ENCODE results near the gene CEP57L1.
A peak's percentile ranks its signal among the peaks of the same experiment; 100 is the strongest.
"Not testable (repeated sequence)": the region's sequence is repeated elsewhere in the genome, so short reads cannot be mapped to it uniquely, and the experiment has no call there.

Gene CEP57L1

DNA sequence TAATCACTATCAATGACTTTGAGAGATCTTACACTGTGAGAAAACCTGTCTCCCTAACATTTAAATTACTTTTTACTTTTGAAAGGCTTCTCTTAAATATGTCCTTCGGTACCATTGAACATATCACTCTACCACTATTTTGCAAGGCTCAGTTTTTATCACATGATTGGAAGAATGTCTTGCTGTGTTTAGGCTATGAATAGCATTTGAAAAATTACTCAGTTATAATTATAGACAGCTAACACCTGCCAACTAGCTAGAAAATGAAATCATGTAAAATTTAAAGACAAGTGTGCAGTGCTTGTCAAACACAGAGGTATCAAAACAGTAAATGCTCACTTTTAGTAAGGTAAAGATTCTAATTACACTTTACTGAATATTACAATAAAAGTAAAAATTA, 11.7 kb upstream of the CEP57L1 start:
- TF ChIP-seq ZNF274 (IDR thresholded peaks at IDR 0.05; ENCODE audit: low read depth, low read length) (no peak), YY1 (IDR thresholded peaks at IDR 0.05; ENCODE audit: insufficient read depth, insufficient read length) (no peak), SUZ12 (IDR thresholded peaks at IDR 0.05; ENCODE audit: extremely low read depth, insufficient read depth, insufficient read length) (no peak)
- H3K9me3 ChIP-seq (ENCODE audit: insufficient read depth, low read length), result no peaks in the 10 kb centered on the region
- H3K4me3 ChIP-seq (ENCODE audit: insufficient read length, low read depth), result no peak overlapping the region
- no peak for DNase-seq (ENCODE audit: low read depth, low spot score)
- H3K27me3 ChIP-seq (ENCODE audit: insufficient read depth, insufficient read length), result no peaks in the 10 kb centered on the region
- H3K9ac ChIP-seq (ENCODE audit: insufficient read length, low read depth), result no peak overlapping the region
- H3K4me1 ChIP-seq (ENCODE audit: insufficient read depth, insufficient read length), result no peaks in the 10 kb centered on the region
- no peaks in the 10 kb centered on the region for H3K36me3 ChIP-seq (ENCODE audit: insufficient read depth, insufficient read length, low read length)

DNA sequence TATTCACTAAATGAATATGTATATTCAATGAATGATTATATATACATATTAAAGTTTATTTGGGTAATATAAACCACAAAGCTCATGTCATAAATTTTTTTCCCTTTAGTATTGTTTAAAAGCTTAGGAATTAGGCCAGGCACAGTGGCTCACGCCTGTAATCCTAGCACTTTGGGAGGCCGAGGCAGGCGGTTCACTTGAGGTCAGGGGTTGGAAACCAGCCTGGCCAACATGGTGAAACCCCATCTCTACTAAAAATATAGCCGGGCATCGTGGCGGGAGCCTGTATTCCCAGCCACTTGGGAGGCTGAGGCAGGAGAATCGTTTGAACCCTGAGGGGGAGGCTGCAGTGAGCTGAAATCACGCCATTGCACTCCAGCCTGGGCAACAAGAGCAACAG, 11.2 kb upstream of the CEP57L1 start:
- not testable (repeated sequence) for H3K27me3 ChIP-seq (ENCODE audit: insufficient read depth, insufficient read length); H3K4me3 ChIP-seq (ENCODE audit: insufficient read length, low read depth); DNase-seq (ENCODE audit: low read depth, low spot score); H3K4me1 ChIP-seq (ENCODE audit: insufficient read depth, insufficient read length); H3K9me3 ChIP-seq (ENCODE audit: insufficient read depth, low read length); H3K9ac ChIP-seq (ENCODE audit: insufficient read length, low read depth); H3K36me3 ChIP-seq (ENCODE audit: insufficient read depth, insufficient read length, low read length)

DNA sequence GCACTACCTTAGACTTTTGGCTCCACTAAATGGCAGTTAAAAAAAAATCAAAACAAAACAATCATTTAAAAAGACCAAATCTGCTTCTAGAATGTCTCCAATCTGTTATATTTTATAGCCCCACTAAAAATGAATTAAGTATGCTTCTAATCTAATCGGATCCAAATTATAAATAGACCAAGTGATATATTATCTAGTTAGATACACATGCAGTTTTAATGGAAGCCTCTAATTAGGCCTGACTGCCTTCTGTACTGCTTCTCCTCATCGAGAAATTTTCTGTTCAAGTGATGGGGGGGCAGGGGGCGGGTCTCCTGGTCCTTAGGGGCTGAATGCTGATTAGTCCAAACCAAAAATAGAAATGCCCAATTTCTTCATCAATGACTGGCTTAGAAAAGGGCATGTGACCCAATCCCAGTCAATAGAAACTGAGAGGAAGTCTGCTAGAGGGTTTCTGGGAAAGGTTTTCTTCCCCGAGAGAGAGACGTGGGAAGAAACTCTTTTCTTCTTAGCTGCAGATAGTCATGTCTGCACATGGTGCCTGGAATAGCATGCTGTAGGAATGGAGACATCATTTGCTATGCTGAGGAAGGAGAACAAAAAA, 7.5 kb upstream of the CEP57L1 start:
- no peaks in the 10 kb centered on the region for H3K27me3 ChIP-seq (ENCODE audit: insufficient read depth, insufficient read length)
- TF ChIP-seq ZNF274 (IDR thresholded peaks at IDR 0.05; ENCODE audit: low read depth, low read length) (no peak), SUZ12 (IDR thresholded peaks at IDR 0.05; ENCODE audit: extremely low read depth, insufficient read depth, insufficient read length) (no peak), YY1 (IDR thresholded peaks at IDR 0.05; ENCODE audit: insufficient read depth, insufficient read length) (no peak)
- H3K9me3 ChIP-seq (ENCODE audit: insufficient read depth, low read length), result no peaks in the 10 kb centered on the region
- H3K9ac ChIP-seq (ENCODE audit: insufficient read length, low read depth), result no peak overlapping the region
- no peak for DNase-seq (ENCODE audit: low read depth, low spot score)
- H3K36me3 ChIP-seq (ENCODE audit: insufficient read depth, insufficient read length, low read length), result no peaks in the 10 kb centered on the region
- no peak overlapping the region for H3K4me3 ChIP-seq (ENCODE audit: insufficient read length, low read depth)
- H3K4me1 ChIP-seq (ENCODE audit: insufficient read depth, insufficient read length), result no peaks in the 10 kb centered on the region

DNA sequence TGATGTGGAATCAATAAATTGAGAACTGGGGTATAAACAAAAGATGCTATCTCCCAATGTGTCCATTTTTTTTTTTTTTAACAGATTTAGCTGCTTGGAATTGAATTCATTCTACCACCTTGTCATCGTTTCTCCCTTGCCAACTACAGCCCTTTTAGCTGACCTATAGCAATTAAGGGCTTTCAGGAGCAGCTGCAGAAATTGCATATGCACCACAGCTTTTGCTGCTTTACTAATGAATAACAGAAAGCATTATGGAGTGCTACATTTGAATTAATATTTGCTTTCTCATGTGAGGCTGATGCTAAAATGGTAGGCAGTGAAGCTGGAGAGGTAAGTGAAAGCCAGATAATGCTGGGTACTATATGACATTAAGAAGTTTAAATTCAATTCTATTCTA, 6.3 kb upstream of the CEP57L1 start:
- no peak overlapping the region for H3K9ac ChIP-seq (ENCODE audit: insufficient read length, low read depth)
- no peaks in the 10 kb centered on the region for H3K27me3 ChIP-seq (ENCODE audit: insufficient read depth, insufficient read length)
- H3K4me3 ChIP-seq (ENCODE audit: insufficient read length, low read depth), result no peak overlapping the region
- TF ChIP-seq YY1 (IDR thresholded peaks at IDR 0.05; ENCODE audit: insufficient read depth, insufficient read length), result no peak
- no peak for TF ChIP-seq SUZ12 (IDR thresholded peaks at IDR 0.05; ENCODE audit: extremely low read depth, insufficient read depth, insufficient read length)
- no peak for TF ChIP-seq ZNF274 (IDR thresholded peaks at IDR 0.05; ENCODE audit: low read depth, low read length)
- no peaks in the 10 kb centered on the region for H3K9me3 ChIP-seq (ENCODE audit: insufficient read depth, low read length)
- no peak for DNase-seq (ENCODE audit: low read depth, low spot score)
- no peaks in the 10 kb centered on the region for H3K4me1 ChIP-seq (ENCODE audit: insufficient read depth, insufficient read length)
- no peaks in the 10 kb centered on the region for H3K36me3 ChIP-seq (ENCODE audit: insufficient read depth, insufficient read length, low read length)

DNA sequence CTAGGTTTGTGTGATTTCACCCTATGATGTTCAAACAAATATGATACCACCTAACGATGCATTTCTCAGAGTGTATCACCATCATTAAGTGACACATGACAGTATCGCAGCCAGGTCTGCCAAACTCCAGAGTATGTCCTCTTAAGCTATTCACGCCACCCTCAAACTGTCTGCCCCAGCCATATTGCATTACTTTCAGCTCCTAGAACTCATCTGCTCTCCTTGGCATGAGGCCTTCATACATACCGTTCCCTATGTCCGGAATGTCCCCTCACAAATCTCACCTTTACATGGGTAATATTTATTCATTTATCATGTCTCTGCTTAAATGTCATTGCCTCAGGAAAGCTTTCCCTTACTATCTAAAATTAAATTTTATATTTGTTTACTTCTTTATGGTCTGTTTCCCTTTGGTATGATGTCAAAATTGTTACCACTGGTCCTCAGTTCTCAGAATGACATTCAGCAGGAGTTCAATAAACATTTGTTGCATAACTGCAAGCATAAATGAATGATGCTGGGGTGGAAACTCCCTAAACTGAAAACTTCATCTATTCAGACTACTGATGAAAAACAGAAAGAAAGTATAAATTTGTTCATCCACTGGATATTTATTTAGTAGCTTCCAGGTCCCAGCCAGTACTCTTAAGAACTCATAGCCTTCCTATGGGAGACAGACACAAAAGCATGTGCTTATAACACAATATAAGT, 3.8 kb upstream of the CEP57L1 start:
- Histone ChIP-seq H3K4me1 (ENCODE audit: insufficient read depth, insufficient read length) (no peaks in the 10 kb centered on the region), H3K4me3 (ENCODE audit: insufficient read length, low read depth) (no peak overlapping the region), H3K27me3 (ENCODE audit: insufficient read depth, insufficient read length) (no peaks in the 10 kb centered on the region), H3K9ac (ENCODE audit: insufficient read length, low read depth) (no peak overlapping the region), H3K36me3 (ENCODE audit: insufficient read depth, insufficient read length, low read length) (no peaks in the 10 kb centered on the region), H3K9me3 (ENCODE audit: insufficient read depth, low read length) (no peaks in the 10 kb centered on the region)
- TF ChIP-seq ZNF274 (IDR thresholded peaks at IDR 0.05; ENCODE audit: low read depth, low read length), result no peak
- no peak for TF ChIP-seq YY1 (IDR thresholded peaks at IDR 0.05; ENCODE audit: insufficient read depth, insufficient read length)
- no peak for TF ChIP-seq SUZ12 (IDR thresholded peaks at IDR 0.05; ENCODE audit: extremely low read depth, insufficient read depth, insufficient read length)
- DNase-seq (ENCODE audit: low read depth, low spot score), result no peak

DNA sequence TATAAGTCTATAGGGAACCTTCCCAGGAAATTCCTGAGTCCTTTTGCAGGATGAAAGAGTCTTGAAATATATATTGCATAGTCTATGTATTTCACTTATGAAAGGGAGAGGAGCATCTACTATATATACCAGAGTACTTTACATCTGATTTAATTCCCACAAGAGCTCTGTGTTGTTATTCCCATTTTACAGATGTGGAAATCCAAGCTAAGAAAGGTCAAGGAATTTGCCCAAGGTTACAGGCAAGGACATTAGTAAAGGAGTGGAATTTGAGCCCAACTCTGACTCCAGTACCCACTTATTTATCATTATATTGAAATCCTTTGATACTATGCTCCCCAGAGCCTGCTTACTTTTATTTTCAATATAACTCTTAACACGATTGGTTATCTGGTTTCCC, 3.2 kb upstream of the CEP57L1 start:
- Histone ChIP-seq H3K27me3 (ENCODE audit: insufficient read depth, insufficient read length) (no peaks in the 10 kb centered on the region), H3K9me3 (ENCODE audit: insufficient read depth, low read length) (no peaks in the 10 kb centered on the region), H3K4me1 (ENCODE audit: insufficient read depth, insufficient read length) (no peaks in the 10 kb centered on the region), H3K9ac (ENCODE audit: insufficient read length, low read depth) (no peak overlapping the region), H3K4me3 (ENCODE audit: insufficient read length, low read depth) (no peak overlapping the region), H3K36me3 (ENCODE audit: insufficient read depth, insufficient read length, low read length) (no peaks in the 10 kb centered on the region)
- TF ChIP-seq SUZ12 (IDR thresholded peaks at IDR 0.05; ENCODE audit: extremely low read depth, insufficient read depth, insufficient read length) (no peak), YY1 (IDR thresholded peaks at IDR 0.05; ENCODE audit: insufficient read depth, insufficient read length) (no peak), ZNF274 (IDR thresholded peaks at IDR 0.05; ENCODE audit: low read depth, low read length) (no peak)
- DNase-seq (ENCODE audit: low read depth, low spot score), result no peak

DNA sequence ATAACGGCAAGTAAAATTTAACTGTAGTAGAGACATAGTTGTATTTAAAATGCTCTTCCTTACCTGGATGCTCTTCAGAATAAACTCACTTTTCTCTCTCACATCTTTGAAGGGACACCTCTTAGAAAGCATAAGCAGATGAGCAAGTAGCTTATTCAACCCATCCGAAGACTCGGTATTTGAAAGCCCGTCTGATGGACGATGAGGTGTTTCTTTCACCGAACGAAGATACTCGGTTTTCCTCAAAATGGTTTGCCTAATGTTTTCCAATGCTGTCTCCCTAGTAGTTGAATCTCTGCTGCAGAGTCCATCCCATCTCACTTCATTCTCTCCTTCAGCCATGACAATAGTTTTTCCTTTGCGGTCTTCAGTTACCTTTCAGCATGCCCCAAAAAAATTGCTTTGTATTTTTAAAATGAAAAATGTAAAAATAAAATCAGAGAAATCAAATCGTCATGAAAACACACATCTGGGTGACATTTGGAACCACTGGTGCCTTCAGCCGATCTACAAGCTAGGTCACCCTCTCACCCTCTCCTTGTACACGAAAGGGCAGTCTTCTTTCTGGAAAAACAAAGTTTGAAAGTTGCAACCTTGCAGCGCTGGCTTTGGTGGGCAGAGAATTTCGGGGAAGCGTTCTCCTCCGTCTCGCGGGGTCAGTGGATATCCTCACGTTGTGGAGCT, 1.4 kb upstream of the CEP57L1 start:
- no peak for DNase-seq (ENCODE audit: low read depth, low spot score)
- no peaks in the 10 kb centered on the region for H3K36me3 ChIP-seq (ENCODE audit: insufficient read depth, insufficient read length, low read length)

More for the DNA sequence above, 1.4 kb upstream of the CEP57L1 start:
- H3K9me3 ChIP-seq (ENCODE audit: insufficient read depth, low read length), result no peaks in the 10 kb centered on the region
- TF ChIP-seq SUZ12 (IDR thresholded peaks at IDR 0.05; ENCODE audit: extremely low read depth, insufficient read depth, insufficient read length) (no peak), ZNF274 (IDR thresholded peaks at IDR 0.05; ENCODE audit: low read depth, low read length) (no peak), YY1 (IDR thresholded peaks at IDR 0.05; ENCODE audit: insufficient read depth, insufficient read length) (no peak)
- peak overlapping the region; percentile 63 for H3K4me3 ChIP-seq (ENCODE audit: insufficient read length, low read depth)
- peak overlapping the region; percentile 76 for H3K9ac ChIP-seq (ENCODE audit: insufficient read length, low read depth)
- H3K4me1 ChIP-seq (ENCODE audit: insufficient read depth, insufficient read length), result no peaks in the 10 kb centered on the region
- no peaks in the 10 kb centered on the region for H3K27me3 ChIP-seq (ENCODE audit: insufficient read depth, insufficient read length)
